ENCODE measurements around the gene BUD31.

DNA sequence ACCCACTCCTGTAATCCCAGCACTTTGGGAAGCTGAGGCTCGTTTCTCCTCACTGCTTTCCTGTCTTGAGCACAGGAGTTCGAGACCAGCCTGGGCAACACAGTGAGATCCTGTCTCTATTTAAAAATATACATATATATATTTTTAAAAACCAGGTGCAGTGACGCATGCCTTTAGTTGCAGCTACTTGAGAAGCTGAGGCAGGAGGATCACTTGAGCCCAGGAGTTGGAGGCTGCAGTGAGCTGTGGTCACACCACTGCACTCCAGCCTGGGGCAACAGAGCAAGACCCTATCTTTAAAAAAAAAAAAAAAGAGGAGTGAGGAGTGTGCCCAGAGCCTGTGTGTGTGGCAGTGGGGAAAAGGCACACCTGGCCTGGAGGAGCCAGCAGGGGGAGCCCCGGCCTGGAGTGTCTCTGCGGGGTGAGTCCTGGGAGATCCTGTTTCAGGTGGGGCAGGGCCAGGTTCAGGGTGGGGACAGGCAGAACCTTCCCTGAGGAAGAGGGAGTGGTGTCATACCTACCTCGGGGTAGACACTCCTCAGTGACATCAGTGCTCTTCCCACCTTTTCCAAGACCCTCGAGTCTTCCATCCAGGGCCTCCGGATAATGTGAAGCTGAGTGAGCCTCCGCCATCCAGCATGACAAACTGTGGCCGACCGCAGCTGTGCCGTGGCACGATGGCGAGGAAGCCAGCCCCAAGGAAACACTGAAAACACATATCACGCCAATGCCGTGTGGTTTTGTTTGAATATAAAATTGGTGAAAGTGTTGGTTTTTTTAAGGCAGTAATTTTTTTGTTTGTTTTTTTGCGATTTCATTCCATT, 43.2 kb upstream of the BUD31 start:
- TF ChIP-seq, protein P1, sequence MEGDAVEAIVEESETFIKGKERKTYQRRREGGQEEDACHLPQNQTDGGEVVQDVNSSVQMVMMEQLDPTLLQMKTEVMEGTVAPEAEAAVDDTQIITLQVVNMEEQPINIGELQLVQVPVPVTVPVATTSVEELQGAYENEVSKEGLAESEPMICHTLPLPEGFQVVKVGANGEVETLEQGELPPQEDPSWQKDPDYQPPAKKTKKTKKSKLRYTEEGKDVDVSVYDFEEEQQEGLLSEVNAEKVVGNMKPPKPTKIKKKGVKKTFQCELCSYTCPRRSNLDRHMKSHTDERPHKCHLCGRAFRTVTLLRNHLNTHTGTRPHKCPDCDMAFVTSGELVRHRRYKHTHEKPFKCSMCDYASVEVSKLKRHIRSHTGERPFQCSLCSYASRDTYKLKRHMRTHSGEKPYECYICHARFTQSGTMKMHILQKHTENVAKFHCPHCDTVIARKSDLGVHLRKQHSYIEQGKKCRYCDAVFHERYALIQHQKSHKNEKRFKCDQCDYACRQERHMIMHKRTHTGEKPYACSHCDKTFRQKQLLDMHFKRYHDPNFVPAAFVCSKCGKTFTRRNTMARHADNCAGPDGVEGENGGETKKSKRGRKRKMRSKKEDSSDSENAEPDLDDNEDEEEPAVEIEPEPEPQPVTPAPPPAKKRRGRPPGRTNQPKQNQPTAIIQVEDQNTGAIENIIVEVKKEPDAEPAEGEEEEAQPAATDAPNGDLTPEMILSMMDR (IDR thresholded peaks at IDR 0.05 in 4 of 5, conservative IDR thresholded peaks at IDR 0.05 in 1 of 5) = peak; percentile 10 to 49 (median 39)
- no peak for TF ChIP-seq POLR2A (IDR thresholded peaks at IDR 0.05)
